Measurements from ENCODE around the gene RAB10. TPM values are rescaled to one million over a fixed set of nuclear protein-coding genes. Genes with fewer than 3 reads are reported as not detected.

RAB10 gene
- total and polyA plus RNA-seq, 2 of the 4 experiments (the other 2 are of a cell fraction): 30.1 to 77.1 TPM

GRCh38 chr2:26002632-26003310, 31.1 kb upstream of the RAB10 start:
- Histone ChIP-seq H3K18ac (ENCODE audit: low read depth, low read length) (no peak overlapping the region), H2AFZ (replicated peaks; ENCODE audit: low read length, poor library complexity) (peak overlapping the region; percentile 21), H3K4ac (ENCODE audit: low read depth, low read length) (no peak overlapping the region), H3K9ac (ENCODE audit: low read depth, low read length) (no peak overlapping the region), H4K91ac (ENCODE audit: insufficient read depth, low read depth, low read length) (no peak overlapping the region), H3K27me3 (ENCODE audit: control insufficient read depth, insufficient read depth, low read length) (no peaks in the 10 kb centered on the region; the same call in 1 of the 2 replicates), H2BK20ac (ENCODE audit: low read depth, low read length) (no peak overlapping the region), H3K36me3 (ENCODE audit: control insufficient read depth, insufficient read depth, low read length) (no peaks in the 10 kb centered on the region), H4K8ac (ENCODE audit: low read depth in 2 of 2, low read length in 2 of 2) (no peak overlapping the region), H3K4me2 (ENCODE audit: low read depth, low read length) (no peak overlapping the region), H2BK15ac (ENCODE audit: low read depth, low read length) (no peak overlapping the region), H4K20me1 (ENCODE audit: insufficient read depth, low read length) (no peaks in the 10 kb centered on the region), H4K5ac (ENCODE audit: low read depth, low read length) (no peak overlapping the region), H3K14ac (replicated peaks; ENCODE audit: low read depth, low read length) (no peak overlapping the region), H2AK9ac (replicated peaks; ENCODE audit: low read depth, low read length, poor library complexity) (peak overlapping the region; percentile 7), H3K79me1 (ENCODE audit: low read depth in 1 of 2, low read length in 2 of 2) (no peaks in the 10 kb centered on the region), H3K23ac (ENCODE audit: low read depth, low read length) (no peak overlapping the region), H3K56ac (ENCODE audit: extremely low read depth, insufficient read depth, low read length) (no peak overlapping the region), H2BK5ac (ENCODE audit: low read depth, low read length, poor library complexity, severe bottlenecking) (no peak overlapping the region), H2AK5ac (ENCODE audit: low read depth, low read length) (no peak overlapping the region), H3K9me1 (ENCODE audit: insufficient read depth, low read length) (peaks cover 3% of the 10 kb centered on the region; the same call in 1 of the 2 replicates), H3K9me3 (ENCODE audit: control insufficient read depth, insufficient read depth, low read length) (no peaks in the 10 kb centered on the region), H3K27ac (ENCODE audit: insufficient read depth, low read length) (no peak overlapping the region), H3K4me1 (ENCODE audit: control insufficient read depth, insufficient read depth, low read length) (peaks cover 2% of the 10 kb centered on the region; the same call in 1 of the 2 replicates), H2BK120ac (ENCODE audit: low read depth, low read length) (no peak overlapping the region), H3K4me3 (ENCODE audit: insufficient read depth, low read depth, low read length) (no peak overlapping the region)
- DNase-seq (no peak), ATAC-seq (ENCODE audit: low read depth) (no peak)
- dilution Hi-C loops (cut with HindIII; ENCODE audit: low sequenced_read_pairs, unreplicated experiment) (no loop called here), in situ Hi-C loops (cut with MboI; ENCODE audit: low sequenced_read_pairs) (no loop called here), intact Hi-C loops (cut with micrococcal nuclease) (no loop called here)
- WGBS, 2 experiments (ENCODE audit: extremely low coverage in 2 of 2, insufficient read length in 1 of 2): 78% methylated on average over 5 of the region's 9 CpGs; no CpG with 5 or more reads in 1 of the 2 experiments
- CTCF ChIA-PET: interaction anchor here (1.2 kb wide), 1 partner anchor 11 kb away, joined by 4 read pairs; no protein-coding TSS in a partner anchor
- POLR2A ChIA-PET (ENCODE audit: unreplicated experiment): no interaction called here
- no peak for TF ChIP-seq SMC3 (IDR thresholded peaks at IDR 0.05; ENCODE audit: low read depth, low read length)
- no peak for TF ChIP-seq MAFK (IDR thresholded peaks at IDR 0.05; ENCODE audit: low read depth, low read length)
- no peak for TF ChIP-seq RFX5 (IDR thresholded peaks at IDR 0.05; ENCODE audit: low read depth, low read length)
- BruUV-seq (replicated peaks): no TSS peak
